A673 (cell line): ENCODE results near the gene OBP2A. TPM values are rescaled to one million over a fixed set of nuclear protein-coding genes. Genes with fewer than 3 reads are reported as not detected.
A peak's percentile ranks its signal among the peaks of the same experiment; 100 is the strongest.
"Not testable (repeated sequence)": the region's sequence is repeated elsewhere in the genome, so short reads cannot be mapped to it uniquely, and the experiment has no call there.

Experiments
- Bru-seq: library from RNA; stranded (reverse); fragments of 400-500 nt; gene quantifications from one replicate; lab custom pipeline; 2021; lab: Mats Ljungman, UMichigan
- BruChase-seq, 2 experiments: library from RNA; stranded (reverse); fragments of 400-500 nt; gene quantifications; one replicate each; lab custom pipeline; 2021; lab: Mats Ljungman, UMichigan
- BruUV-seq: library from RNA; stranded (reverse); fragments of 400-500 nt; replicated peaks from 2 replicates; lab custom pipeline; 2021; lab: Mats Ljungman, UMichigan
- CTCF ChIA-PET: fragments of 300-600 bp; sonication (Branson Sonifier 250); formaldehyde crosslinking; loops from one replicate; lab custom pipeline; 2022; ENCODE audit warnings: antibody characterized with exemption; lab: Charles Lee
- POLR2A ChIA-PET: fragments of 300-600 bp; sonication (Branson Sonifier 250); formaldehyde crosslinking; loops from one replicate; lab custom pipeline; 2022; ENCODE audit warnings: antibody characterized with exemption; ENCODE audit not compliant: low non-redundant PET; lab: Charles Lee
- DNase-seq: peaks from one replicate; pipeline ENCODE4 v3.0.0-alpha.2; 2015; ENCODE audit warnings: low spot score
- H3K27ac ChIP-seq: fragments of 200-600 bp; sonication (generic); 2 replicates; pipeline ENCODE4 v1.5.1; 2016; ENCODE audit warnings: mixed run types, low read depth, mild to moderate bottlenecking, mixed read lengths, antibody characterized with exemption, low read length; ENCODE audit not compliant: poor library complexity, severe bottlenecking
- H3K27me3 ChIP-seq: fragments of 200-600 bp; sonication (generic); replicated peaks from 2 replicates; pipeline ENCODE4 v1.6.1; 2017; ENCODE audit warnings: mixed run types, low read depth, mild to moderate bottlenecking, mixed read lengths, antibody characterized with exemption, low read length; ENCODE audit not compliant: insufficient read depth, poor library complexity
- H3K36me3 ChIP-seq: fragments of 200-600 bp; sonication (generic); 2 replicates; pipeline ENCODE4 v1.6.1; 2016; ENCODE audit warnings: mixed run types, mild to moderate bottlenecking, mixed read lengths, antibody characterized with exemption, low read length; ENCODE audit not compliant: insufficient read depth, poor library complexity, severe bottlenecking
- H3K4me1 ChIP-seq: fragments of 200-600 bp; sonication (generic); 2 replicates; pipeline ENCODE4 v1.6.1; 2017; ENCODE audit warnings: mixed run types, mild to moderate bottlenecking, mixed read lengths, antibody characterized with exemption, low read length; ENCODE audit not compliant: insufficient read depth, poor library complexity, severe bottlenecking
- H3K4me3 ChIP-seq: fragments of 200-600 bp; sonication (generic); 2 replicates; pipeline ENCODE4 v1.5.1; 2016; ENCODE audit warnings: low read depth, mixed run types, mild to moderate bottlenecking, mixed read lengths, low read length; ENCODE audit not compliant: poor library complexity, severe bottlenecking
- H3K9me3 ChIP-seq: fragments of 200-600 bp; sonication (generic); 2 replicates; pipeline ENCODE4 v1.6.1; 2016; ENCODE audit warnings: mixed run types, low read depth, mild to moderate bottlenecking, mixed read lengths, antibody characterized with exemption, low read length; ENCODE audit not compliant: poor library complexity, severe bottlenecking
- CTCF ChIP-seq: fragments of 300-800, 200-600 bp; sonication (generic); conservative IDR thresholded peaks from 2 replicates; pipeline ENCODE4 v1.5.1; 2017; ENCODE audit warnings: low read depth, mild to moderate bottlenecking, antibody characterized with exemption, low read length, moderate library complexity, mixed read lengths
- EZH2 ChIP-seq: fragments of 200-600 bp; sonication (generic); IDR thresholded peaks from 2 replicates; pipeline ENCODE4 v1.6.1; 2017; ENCODE audit warnings: borderline replicate concordance, low read depth, mild to moderate bottlenecking, mixed read lengths, antibody characterized with exemption, low read length; ENCODE audit not compliant: poor library complexity, severe bottlenecking
- intact Hi-C: fragments of 100-400 bp; cut with micrococcal nuclease; formaldehyde crosslinking; loops from one replicate; pipeline ENCODE4 v1.10.0; 2022; ENCODE audit not compliant: unreplicated experiment
- long read RNA-seq: library from polyadenylated mRNA; stranded (forward); transcript quantifications from one replicate; pipeline ENCODE4 v2.0.0, GENCODE V29; 2022
- total RNA-seq: library from RNA; stranded (reverse); gene quantifications from 2 replicates; pipeline ENCODE4 v1.2.3, GENCODE V29; 2021

Gene OBP2A
- total RNA-seq = not detected in 2 replicates
- Bru-seq, nascent RNA = not detected
- not detected for BruChase-seq, experiment 1, labeled RNA remaining after a 2-hour chase
- not detected for BruChase-seq, experiment 2, labeled RNA remaining after a 6-hour chase
- long read RNA-seq = 0 reads

GRCh38 chr9:135545646-135546176 lies at the start of gene OBP2A:
Gene OBP2A (plus strand): TSS chr9:135546126. CDS start chr9:135546181, 55 bp downstream.
- CTCF ChIA-PET, H3K9me3 ChIP-seq, BruUV-seq, H3K27ac ChIP-seq, POLR2A ChIA-PET, H3K4me1 ChIP-seq, H3K4me3 ChIP-seq, DNase-seq, H3K36me3 ChIP-seq, intact Hi-C loops: not testable (repeated sequence)
- peaks cover 21% of the 10 kb centered on the region for H3K27me3 ChIP-seq

- CTCF ChIA-PET = no interaction called here
- BruUV-seq = no TSS peak
- H3K9me3 ChIP-seq = no peaks in the 10 kb centered on the region
- H3K27ac ChIP-seq = no peak overlapping the region
- POLR2A ChIA-PET = no interaction called here
- H3K4me3 ChIP-seq = no peak overlapping the region
- TF ChIP-seq EZH2 (no peak), CTCF (no peak)
- no peak for DNase-seq
- H3K36me3 ChIP-seq = peaks cover 20% of the 10 kb centered on the region
- intact Hi-C loops = no loop called here
- no peaks in the 10 kb centered on the region for H3K27me3 ChIP-seq
- peaks cover 12% of the 10 kb centered on the region for H3K4me1 ChIP-seq
These were observed 47.4 kb upstream of the OBP2A start for GRCh38 chr9:135498381-135499126.

GRCh38 chr9:135499326-135500070 lies 46.4 kb upstream of the OBP2A start:
- Histone ChIP-seq H3K9me3 (no peaks in the 10 kb centered on the region), H3K27ac (peak overlapping the region; percentile 94), H3K4me3 (peak overlapping the region; percentile 100), H3K4me1 (peaks cover 12% of the 10 kb centered on the region), H3K27me3 (no peaks in the 10 kb centered on the region), H3K36me3 (peaks cover 29% of the 10 kb centered on the region)
- BruUV-seq = no TSS peak
- DNase-seq = peak; percentile 94
- intact Hi-C loops = no loop called here
- ChIA-PET POLR2A (no interaction called here), CTCF (no interaction called here)
- no peak for TF ChIP-seq CTCF
- TF ChIP-seq EZH2 = no peak
